Activated CD4-positive, CD25-positive, alpha-beta regulatory T cell treated with anti-CD3 and anti-CD28 coated beads, Interleukin-2, amount 50 U/mL, for 24 hours (primary cell): ENCODE data around the gene ATXN7L3B.

Experiments used
- ATAC-seq, 2 donors: fragments of 150-1000 bp; cut with Tn5 transposase; one replicate each; pipeline ENCODE4 v1.10.0; 2021; ENCODE audit warnings: mild to moderate bottlenecking in 1 of 2, moderate library complexity in 1 of 2

ATXN7L3B gene

GRCh38 chr12:74552201-74552600, 14.6 kb downstream of the ATXN7L3B start:
- no peak for ATAC-seq

DNA sequence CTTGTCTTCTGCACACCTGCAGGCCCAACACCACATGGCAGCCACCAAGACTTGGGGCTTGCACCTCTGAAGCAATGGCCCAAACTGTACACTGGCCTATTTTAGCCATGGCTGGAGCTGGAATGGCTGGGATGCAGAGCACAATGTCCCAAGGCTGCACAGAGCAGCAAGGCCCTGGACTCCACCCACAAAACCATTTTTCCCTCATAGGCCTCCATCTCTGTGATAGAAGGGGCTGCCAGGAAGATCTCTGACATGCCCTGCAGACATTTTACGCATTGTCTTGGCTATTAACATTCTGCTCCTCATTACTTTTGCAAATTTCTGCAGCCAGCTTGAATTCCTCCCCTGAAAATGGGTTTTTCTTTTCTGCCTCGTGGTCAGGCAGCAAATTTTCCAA, 22.1 kb downstream of the ATXN7L3B start:
- no peak for ATAC-seq

DNA sequence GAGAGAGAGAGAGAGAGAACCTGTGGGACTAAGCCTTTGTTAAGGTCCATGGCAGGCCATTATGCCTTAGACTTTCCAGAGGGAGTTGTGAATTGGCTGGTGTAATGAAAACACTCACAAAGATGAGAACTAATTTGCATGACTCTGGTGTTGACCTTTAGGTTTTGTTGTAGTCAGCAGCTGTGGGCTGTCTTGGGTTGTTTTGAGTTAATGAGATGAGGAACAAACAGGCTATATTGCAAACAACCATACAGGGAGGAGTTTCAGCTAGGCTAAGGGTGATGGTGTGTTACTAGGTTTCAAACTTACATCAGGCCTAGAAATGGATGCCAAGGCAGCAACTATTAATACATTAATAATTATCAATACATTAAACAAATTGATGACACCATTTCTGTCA, 26.3 kb downstream of the ATXN7L3B start:
- no peak for ATAC-seq

DNA sequence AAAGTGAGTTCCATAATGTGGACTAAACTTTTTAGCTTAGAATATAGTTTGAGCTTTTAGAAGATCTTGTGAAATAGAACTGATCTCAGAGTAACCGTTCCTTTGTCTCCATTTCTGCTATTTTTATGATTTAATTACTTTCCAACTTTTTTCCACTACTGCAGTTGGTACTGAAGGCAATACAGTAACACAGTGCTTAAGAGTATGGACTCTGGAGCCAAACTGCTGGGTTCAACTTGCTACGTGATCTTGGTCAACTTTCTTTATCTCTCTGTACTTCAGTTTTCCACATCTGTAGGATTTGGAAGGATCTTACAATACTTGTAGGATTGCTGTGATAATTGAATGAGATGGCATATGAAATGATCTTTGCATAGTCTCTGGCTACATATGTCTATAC, 40.9 kb downstream of the ATXN7L3B start:
- ATAC-seq: no peak

DNA sequence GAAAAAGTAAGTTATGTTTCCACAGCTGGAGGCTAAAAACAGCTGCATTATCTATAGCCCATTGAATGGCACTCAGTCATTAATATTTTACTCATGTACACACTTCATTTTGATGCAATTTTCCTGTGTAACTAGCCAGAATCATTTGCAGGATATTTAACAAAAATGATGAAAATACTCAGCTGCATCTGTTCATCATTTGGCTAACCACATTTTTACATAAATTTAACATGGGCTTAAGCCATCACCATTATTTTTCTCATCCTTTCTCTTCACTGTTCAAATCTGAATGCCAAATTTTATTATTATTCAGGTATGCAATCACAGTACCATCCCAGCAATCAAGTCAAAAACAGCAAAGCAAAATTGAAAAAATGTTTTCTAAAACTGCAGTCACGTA, 41.8 kb downstream of the ATXN7L3B start:
- no peak for ATAC-seq

- no peak for ATAC-seq
Measured at GRCh38 chr12:74579981-74580380, 42.3 kb downstream of the ATXN7L3B start.

DNA sequence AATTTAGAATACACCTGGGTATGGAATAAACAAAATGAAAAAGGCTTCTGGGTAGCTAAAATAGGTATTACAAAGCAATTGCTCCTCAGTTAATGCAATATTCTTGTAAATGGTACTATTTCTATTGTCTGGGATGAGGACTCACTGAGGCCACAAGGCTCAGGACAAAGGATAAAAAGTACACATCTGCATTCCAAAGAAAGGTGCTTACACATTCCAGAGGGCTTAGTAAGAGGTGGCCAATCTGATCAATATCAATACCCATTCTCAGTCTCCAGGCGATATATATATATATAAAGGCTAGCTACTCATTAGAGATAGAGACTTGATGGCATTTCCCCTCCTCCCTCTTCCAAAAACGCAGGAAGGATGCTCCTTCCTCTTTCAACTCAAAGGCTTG, 43.8 kb downstream of the ATXN7L3B start:
- no peak for ATAC-seq

DNA sequence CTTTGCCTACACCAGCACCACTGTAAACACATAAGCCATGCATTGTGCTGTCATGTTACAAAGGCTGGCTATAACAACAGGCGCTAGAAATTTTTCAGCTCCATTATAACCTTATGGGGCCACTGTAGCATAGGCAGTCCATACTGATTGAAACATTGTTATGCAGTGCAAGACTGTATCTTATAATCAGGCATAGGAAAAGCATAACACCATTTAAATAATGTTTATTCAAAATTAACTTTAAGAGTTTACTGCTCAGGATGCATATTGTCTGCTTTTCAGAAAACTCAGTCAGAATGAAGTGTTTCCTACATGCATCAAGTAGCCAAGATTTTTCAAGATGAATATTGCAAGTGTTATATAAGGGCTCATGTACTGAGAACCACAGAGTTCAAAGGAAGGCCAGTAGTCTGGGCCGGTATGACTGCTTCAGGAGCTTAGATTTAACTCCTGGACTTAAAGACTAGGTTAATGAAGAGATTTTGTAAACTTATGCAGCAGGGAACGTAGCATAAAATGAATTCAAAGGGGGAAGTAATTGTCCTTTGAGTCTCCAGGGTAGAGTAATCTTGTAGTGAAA, 46.9 kb downstream of the ATXN7L3B start:
- no peak for ATAC-seq

GRCh38 chr12:74586251-74586650, 48.6 kb downstream of the ATXN7L3B start:
- ATAC-seq: no peak
